Endometrial microvascular endothelial cells (primary cell): ENCODE results near the gene FNIP1. TPM values are rescaled to one million over a fixed set of nuclear protein-coding genes. Genes with fewer than 3 reads are reported as not detected.
"Not testable (repeated sequence)": the region's sequence is repeated elsewhere in the genome, so short reads cannot be mapped to it uniquely, and the experiment has no call there.

Source experiments
- in situ Hi-C: cut with HindIII; loops from 2 replicates; pipeline ENCODE4 v1.10.0; 2017; ENCODE audit warnings: low sequenced_read_pairs, low pct_unique_long_range_greater_than_20kb; ENCODE audit errors: inconsistent ontology term
- total RNA-seq: library from RNA; depleted of rRNA; stranded (reverse); fragments of >200 nt; gene quantifications from one replicate; pipeline ENCODE4 v1.2.3, GENCODE V29; 2015; ENCODE audit errors: inconsistent ontology term

Gene FNIP1
- total RNA-seq, 1 donor from 2014 or later, result 21.8 TPM

- in situ Hi-C loops, result no loop called here
Measured at GRCh38 chr5:131790550-131790949, 6.3 kb downstream of the FNIP1 start.

GRCh38 chr5:131789765-131790164, 7.1 kb downstream of the FNIP1 start:
- in situ Hi-C loops, result no loop called here

GRCh38 chr5:131787736-131788135, 9.1 kb downstream of the FNIP1 start:
- in situ Hi-C loops, result no loop called here

GRCh38 chr5:131786900-131787692, 9.7 kb downstream of the FNIP1 start:
- in situ Hi-C loops, result no loop called here

- in situ Hi-C loops, result no loop called here
Measured at GRCh38 chr5:131786036-131786435, 10.8 kb downstream of the FNIP1 start.

GRCh38 chr5:131783874-131784273, 12.9 kb downstream of the FNIP1 start:
- in situ Hi-C loops, result no loop called here

- in situ Hi-C loops, result no loop called here
Measured at GRCh38 chr5:131783357-131783756, 13.5 kb downstream of the FNIP1 start.

GRCh38 chr5:131782717-131783116, 14.1 kb downstream of the FNIP1 start:
- in situ Hi-C loops, result no loop called here

- in situ Hi-C loops, result not testable (repeated sequence)
Measured at GRCh38 chr5:131778141-131778540, 18.7 kb downstream of the FNIP1 start.

GRCh38 chr5:131776450-131776849, 20.4 kb downstream of the FNIP1 start:
- in situ Hi-C loops, result no loop called here

- in situ Hi-C loops, result no loop called here
Measured at GRCh38 chr5:131774652-131775367, 22.0 kb downstream of the FNIP1 start.

GRCh38 chr5:131773805-131774204, 23.0 kb downstream of the FNIP1 start:
- in situ Hi-C loops, result no loop called here

GRCh38 chr5:131771692-131772091, 25.1 kb downstream of the FNIP1 start:
- in situ Hi-C loops, result no loop called here

- in situ Hi-C loops, result no loop called here
Measured at GRCh38 chr5:131769961-131770360, 26.9 kb downstream of the FNIP1 start.

GRCh38 chr5:131769336-131769735, 27.5 kb downstream of the FNIP1 start:
- in situ Hi-C loops, result no loop called here

GRCh38 chr5:131767891-131768290, 28.9 kb downstream of the FNIP1 start:
- in situ Hi-C loops, result no loop called here

- in situ Hi-C loops, result no loop called here
Measured at GRCh38 chr5:131766689-131767088, 30.1 kb downstream of the FNIP1 start.

GRCh38 chr5:131765261-131765660, 31.6 kb downstream of the FNIP1 start:
- in situ Hi-C loops, result no loop called here

GRCh38 chr5:131763968-131764367, 32.8 kb downstream of the FNIP1 start:
- in situ Hi-C loops, result no loop called here

GRCh38 chr5:131760793-131761192, 36.0 kb downstream of the FNIP1 start:
- in situ Hi-C loops, result no loop called here
